GM12874 (cell line): Measurements from ENCODE around the gene RAB21.

Experiments
- CTCF ChIP-seq: IDR thresholded peaks from 2 replicates; pipeline ENCODE4 v1.5.1; 2011; ENCODE audit warnings: low read depth, mild to moderate bottlenecking, control low read depth, low read length, moderate library complexity; ENCODE audit not compliant: insufficient read depth

The RAB21 gene

GRCh38 chr12:71721783-71722505 is 32.7 kb upstream of the RAB21 start:
- no peak for TF ChIP-seq CTCF

- TF ChIP-seq CTCF = no peak
Measured at GRCh38 chr12:71725011-71725410, 29.7 kb upstream of the RAB21 start.

- no peak for TF ChIP-seq CTCF
Measured at GRCh38 chr12:71726548-71726947, 28.1 kb upstream of the RAB21 start.

GRCh38 chr12:71727958-71728357 is 26.7 kb upstream of the RAB21 start:
- TF ChIP-seq CTCF = no peak

GRCh38 chr12:71730936-71731335 is 23.7 kb upstream of the RAB21 start:
- no peak for TF ChIP-seq CTCF

- peak; percentile 33 for TF ChIP-seq CTCF
Measured at GRCh38 chr12:71731439-71732356, 23.0 kb upstream of the RAB21 start.

GRCh38 chr12:71732357-71732712 is 22.3 kb upstream of the RAB21 start:
- no peak for TF ChIP-seq CTCF
